ENCODE results near the gene SNX13.
A peak's percentile ranks its signal among the peaks of the same experiment; 100 is the strongest.

Gene SNX13

GRCh38 chr7:17940302-17940883, at the start of gene SNX13:
TSS of gene SNX13 (minus strand) at chr7:17940494. CDS start at chr7:17940295, 199 bp downstream.
- peak; percentile 91 for DNase-seq

- no peak for DNase-seq
Observed at GRCh38 chr7:17989546-17989945, 49.3 kb upstream of the SNX13 start.

- DNase-seq = no peak
Observed at GRCh38 chr7:17988858-17989257, 48.6 kb upstream of the SNX13 start.

GRCh38 chr7:17988141-17988540, 47.8 kb upstream of the SNX13 start:
- DNase-seq = no peak

- no peak for DNase-seq
Observed at GRCh38 chr7:17986851-17987250, 46.6 kb upstream of the SNX13 start.

- no peak for DNase-seq
Observed at GRCh38 chr7:17985473-17986239, 45.4 kb upstream of the SNX13 start.

GRCh38 chr7:17984288-17984687, 44.0 kb upstream of the SNX13 start:
- DNase-seq = no peak

GRCh38 chr7:17983221-17984062, 43.1 kb upstream of the SNX13 start:
- DNase-seq = no peak

GRCh38 chr7:17976952-17977351, 36.7 kb upstream of the SNX13 start:
- no peak for DNase-seq

- DNase-seq = peak; percentile 31
Observed at GRCh38 chr7:17971411-17971810, 31.1 kb upstream of the SNX13 start.

- no peak for DNase-seq
Observed at GRCh38 chr7:17968791-17969715, 28.8 kb upstream of the SNX13 start.

GRCh38 chr7:17966706-17967105, 26.4 kb upstream of the SNX13 start:
- DNase-seq = no peak

- DNase-seq = no peak
Observed at GRCh38 chr7:17965603-17966002, 25.3 kb upstream of the SNX13 start.

GRCh38 chr7:17963281-17963680, 23.0 kb upstream of the SNX13 start:
- no peak for DNase-seq

GRCh38 chr7:17962652-17963051, 22.4 kb upstream of the SNX13 start:
- no peak for DNase-seq

GRCh38 chr7:17957871-17958270, 17.6 kb upstream of the SNX13 start:
- no peak for DNase-seq

- DNase-seq = no peak
Observed at GRCh38 chr7:17952387-17952786, 12.1 kb upstream of the SNX13 start.

GRCh38 chr7:17951742-17952254, 11.5 kb upstream of the SNX13 start:
- no peak for DNase-seq

GRCh38 chr7:17948526-17949238, 8.4 kb upstream of the SNX13 start:
- DNase-seq = no peak

GRCh38 chr7:17947620-17948019, 7.3 kb upstream of the SNX13 start:
- no peak for DNase-seq

- no peak for DNase-seq
Observed at GRCh38 chr7:17946591-17946990, 6.3 kb upstream of the SNX13 start.

- DNase-seq = no peak
Observed at GRCh38 chr7:17944720-17945119, 4.4 kb upstream of the SNX13 start.

Data from NCI-H1092 treated with DMSO at 0.1 percent for 48 hours (cell line).